ENCODE results near the gene MISP.

- TF ChIP-seq PATZ1 (CRISPR knock-in tag; IDR thresholded peaks at IDR 0.05; ENCODE audit: borderline replicate concordance) (no peak), TCF4 (CRISPR knock-in tag; IDR thresholded peaks at IDR 0.05; ENCODE audit: borderline replicate concordance) (no peak), GLIS3 (CRISPR knock-in tag; IDR thresholded peaks at IDR 0.05) (no peak), SNAI2 (CRISPR knock-in tag; IDR thresholded peaks at IDR 0.05) (peak; percentile 33; the same call in 1 of the 2 replicates), ZFP30 (CRISPR knock-in tag; IDR thresholded peaks at IDR 0.05) (no peak), ISL1 (CRISPR knock-in tag; IDR thresholded peaks at IDR 0.05) (no peak), ARNTL (CRISPR knock-in tag; IDR thresholded peaks at IDR 0.05; ENCODE audit: borderline replicate concordance, low read depth) (peak; percentile 93), BACH2 (CRISPR knock-in tag; IDR thresholded peaks at IDR 0.05; ENCODE audit: borderline replicate concordance) (no peak)
These were observed 46.0 kb downstream of the MISP start, which contains the start of gene PTBP1 for GRCh38 chr19:796692-797527.
